ENCODE results near the gene STAM.

Gene STAM

DNA sequence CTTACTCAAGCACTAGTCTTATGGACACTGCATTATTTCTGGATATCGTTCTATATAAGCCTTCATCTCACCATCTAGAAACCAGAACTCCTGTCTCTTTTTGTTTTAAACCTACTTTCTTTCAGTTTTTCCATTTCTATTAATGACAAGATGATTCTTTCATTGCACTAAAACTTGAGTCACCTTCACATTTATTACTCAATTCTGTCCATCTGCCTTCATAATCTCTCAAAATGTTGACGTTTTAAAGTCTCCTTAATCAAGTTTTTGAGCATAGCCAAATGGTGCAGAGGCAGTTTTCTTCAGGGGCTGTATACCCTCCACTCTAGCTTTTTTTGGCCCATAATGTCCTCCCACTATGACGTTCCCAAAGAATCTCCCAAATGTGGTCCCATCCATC lies 17.6 kb downstream of the STAM start:
- H3K79me2 ChIP-seq (ENCODE audit: control insufficient read depth, insufficient read depth, low read length, poor library complexity): peaks cover 7% of the 10 kb centered on the region
- H3K27ac ChIP-seq (ENCODE audit: low read depth, low read length): no peak overlapping the region
- peaks cover 2% of the 10 kb centered on the region for H3K79me1 ChIP-seq (ENCODE audit: low read length)
- no peak overlapping the region for H4K12ac ChIP-seq (ENCODE audit: low read depth, low read length)
- H4K91ac ChIP-seq (ENCODE audit: low read depth, low read length): no peak overlapping the region
- H2BK120ac ChIP-seq (ENCODE audit: insufficient read depth, low read length, poor library complexity): no peak overlapping the region
- no peak overlapping the region for H2BK5ac ChIP-seq (ENCODE audit: low read depth, low read length, poor library complexity)
- peaks cover 0 to 2% of the 10 kb centered on the region in 2 experiments for H3K36me3 ChIP-seq (ENCODE audit: control insufficient read depth in 1 of 2, insufficient read depth in 2 of 2, low read length in 2 of 2)
- H3K9me3 ChIP-seq (ENCODE audit: insufficient read depth, low read depth, low read length): no peaks in the 10 kb centered on the region
- H2AFZ ChIP-seq (ENCODE audit: insufficient read depth, low read length, poor library complexity): no peak overlapping the region
- H3K14ac ChIP-seq (ENCODE audit: low read length): no peak overlapping the region
- H3K4ac ChIP-seq (ENCODE audit: low read depth, low read length): no peak overlapping the region
- no CpG with 5 or more reads among the region's 3 CpGs for WGBS (ENCODE audit: extremely low coverage, insufficient coverage, insufficient read length)
- no peak overlapping the region for H2BK12ac ChIP-seq (ENCODE audit: low read length)
- no peak overlapping the region for H3K9ac ChIP-seq (ENCODE audit: low read length)
- no peak overlapping the region for H2AK5ac ChIP-seq (ENCODE audit: low read length)
- no peak overlapping the region for H4K8ac ChIP-seq (ENCODE audit: low read depth, low read length)
- no peaks in the 10 kb centered on the region for H3K27me3 ChIP-seq (ENCODE audit: insufficient read depth, low read length)
- H3K4me1 ChIP-seq (ENCODE audit: control insufficient read depth in 1 of 2, insufficient read depth in 2 of 2, low read length in 2 of 2): peaks cover 5 to 6% of the 10 kb centered on the region in 2 experiments
- H3K23ac ChIP-seq (ENCODE audit: low read length): no peak overlapping the region
- no peak overlapping the region for H3K4me2 ChIP-seq (ENCODE audit: low read length)
- no peak overlapping the region for H3K4me3 ChIP-seq (ENCODE audit: low read depth, low read length)
- H3K18ac ChIP-seq (ENCODE audit: low read length): no peak overlapping the region
- no peak for DNase-seq

DNA sequence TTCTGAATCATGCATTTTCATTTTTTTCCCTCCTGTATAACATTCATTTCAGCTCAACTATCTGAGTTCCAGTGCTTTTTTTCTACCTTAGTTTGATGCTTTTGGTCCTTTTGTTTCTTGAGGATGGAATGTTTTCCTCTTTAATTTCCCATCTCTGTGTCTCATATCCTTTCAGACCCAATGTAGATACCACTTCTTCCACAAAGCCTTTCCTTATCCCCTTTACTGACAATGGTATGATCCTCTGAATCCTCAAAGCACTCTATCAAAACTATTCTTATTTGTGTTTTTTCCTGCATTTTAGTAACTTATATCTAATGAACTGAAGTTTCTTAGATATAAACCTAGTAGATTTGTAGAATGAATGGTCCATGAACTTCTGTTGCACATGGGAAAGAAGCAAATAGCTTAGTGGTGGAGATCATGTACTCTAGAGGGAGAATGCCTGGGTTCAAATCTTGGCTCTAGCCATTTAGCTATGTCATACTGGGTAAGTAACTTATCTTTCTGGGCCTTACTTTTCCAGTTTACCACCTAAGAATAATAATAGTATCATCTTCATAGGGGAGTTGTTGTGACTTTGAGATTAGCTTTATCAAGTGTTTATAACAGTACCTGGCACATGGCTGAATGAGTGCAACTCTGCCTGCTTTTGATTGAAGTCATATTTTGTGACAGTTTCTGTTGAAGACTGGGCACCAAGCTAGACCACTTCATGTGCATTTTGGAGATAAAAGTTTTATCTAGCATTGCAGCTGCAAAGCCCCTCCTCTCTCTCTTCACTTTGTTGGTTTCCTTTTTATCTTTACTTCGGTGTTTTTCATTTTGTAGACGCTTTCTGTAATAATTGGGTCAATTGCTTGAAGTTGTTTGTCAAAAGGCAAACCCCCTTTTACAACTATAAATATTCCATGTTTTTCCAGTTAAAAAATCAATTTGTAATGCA lies 18.5 kb downstream of the STAM start:
- no peak overlapping the region for H3K9ac ChIP-seq (ENCODE audit: low read length)
- no peak overlapping the region for H3K4me2 ChIP-seq (ENCODE audit: low read length)
- H3K27me3 ChIP-seq (ENCODE audit: insufficient read depth, low read length): no peaks in the 10 kb centered on the region
- no peaks in the 10 kb centered on the region for H3K9me3 ChIP-seq (ENCODE audit: insufficient read depth, low read depth, low read length)
- H2AFZ ChIP-seq (ENCODE audit: insufficient read depth, low read length, poor library complexity): no peak overlapping the region
- no peak overlapping the region for H2BK5ac ChIP-seq (ENCODE audit: low read depth, low read length, poor library complexity)
- H3K18ac ChIP-seq (ENCODE audit: low read length): no peak overlapping the region
- no peak for DNase-seq
- H2BK120ac ChIP-seq (ENCODE audit: insufficient read depth, low read length, poor library complexity): no peak overlapping the region
- H3K4me1 ChIP-seq (ENCODE audit: control insufficient read depth in 1 of 2, insufficient read depth in 2 of 2, low read length in 2 of 2): no peaks in the 10 kb centered on the region
- no peak overlapping the region for H3K14ac ChIP-seq (ENCODE audit: low read length)
- H3K79me1 ChIP-seq (ENCODE audit: low read length): peaks cover 2% of the 10 kb centered on the region
- no peak overlapping the region for H4K12ac ChIP-seq (ENCODE audit: low read depth, low read length)
- no peak overlapping the region for H3K4me3 ChIP-seq (ENCODE audit: low read depth, low read length)
- H2AK5ac ChIP-seq (ENCODE audit: low read length): no peak overlapping the region
- H2BK12ac ChIP-seq (ENCODE audit: low read length): no peak overlapping the region
- no peak overlapping the region for H4K8ac ChIP-seq (ENCODE audit: low read depth, low read length)
- no peak overlapping the region for H3K4ac ChIP-seq (ENCODE audit: low read depth, low read length)
- no peak overlapping the region for H4K91ac ChIP-seq (ENCODE audit: low read depth, low read length)
- no CpG with 5 or more reads among the region's 2 CpGs for WGBS (ENCODE audit: extremely low coverage, insufficient coverage, insufficient read length)
- H3K27ac ChIP-seq (ENCODE audit: low read depth, low read length): no peak overlapping the region
- H3K79me2 ChIP-seq (ENCODE audit: control insufficient read depth, insufficient read depth, low read length, poor library complexity): peaks cover 3% of the 10 kb centered on the region
- H3K23ac ChIP-seq (ENCODE audit: low read length): no peak overlapping the region
- peaks cover 0 to 3% of the 10 kb centered on the region in 2 experiments for H3K36me3 ChIP-seq (ENCODE audit: control insufficient read depth in 1 of 2, insufficient read depth in 2 of 2, low read length in 2 of 2)

DNA sequence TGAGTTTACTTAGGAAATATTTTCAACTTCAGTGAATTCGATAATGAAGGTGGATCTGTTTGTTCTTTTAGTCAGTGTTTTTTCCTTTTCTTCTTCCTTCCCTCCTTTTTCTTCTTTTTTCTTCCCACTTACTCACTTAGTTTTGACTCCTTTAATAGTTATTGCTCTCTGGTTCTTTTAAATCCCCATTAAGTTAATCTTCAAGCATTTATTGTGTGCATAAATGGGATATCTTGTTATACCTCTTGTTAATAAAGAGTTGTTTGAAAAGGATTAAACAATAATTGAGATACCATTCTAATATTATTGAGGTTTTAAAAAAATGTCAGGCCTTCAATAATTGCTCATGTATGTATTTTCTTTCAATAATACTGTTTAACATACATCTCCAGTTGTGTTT lies 19.5 kb downstream of the STAM start:
- H3K4me2 ChIP-seq (ENCODE audit: low read length): no peak overlapping the region
- no peak overlapping the region for H3K18ac ChIP-seq (ENCODE audit: low read length)
- no peak overlapping the region for H2BK120ac ChIP-seq (ENCODE audit: insufficient read depth, low read length, poor library complexity)
- no peak overlapping the region for H2AK5ac ChIP-seq (ENCODE audit: low read length)
- no CpG with 5 or more reads among the region's 1 CpG for WGBS (ENCODE audit: extremely low coverage, insufficient coverage, insufficient read length)
- H2BK12ac ChIP-seq (ENCODE audit: low read length): no peak overlapping the region
- H3K4ac ChIP-seq (ENCODE audit: low read depth, low read length): no peak overlapping the region
- no peak overlapping the region for H2BK5ac ChIP-seq (ENCODE audit: low read depth, low read length, poor library complexity)
- H3K27me3 ChIP-seq (ENCODE audit: insufficient read depth, low read length): no peaks in the 10 kb centered on the region
- H3K23ac ChIP-seq (ENCODE audit: low read length): no peak overlapping the region
- H4K8ac ChIP-seq (ENCODE audit: low read depth, low read length): no peak overlapping the region
- peaks cover 0 to 3% of the 10 kb centered on the region in 2 experiments for H3K36me3 ChIP-seq (ENCODE audit: control insufficient read depth in 1 of 2, insufficient read depth in 2 of 2, low read length in 2 of 2)
- H3K9ac ChIP-seq (ENCODE audit: low read length): no peak overlapping the region
- H3K27ac ChIP-seq (ENCODE audit: low read depth, low read length): no peak overlapping the region
- no peaks in the 10 kb centered on the region for H3K9me3 ChIP-seq (ENCODE audit: insufficient read depth, low read depth, low read length)
- peaks cover 3% of the 10 kb centered on the region for H3K79me2 ChIP-seq (ENCODE audit: control insufficient read depth, insufficient read depth, low read length, poor library complexity)
- H3K4me1 ChIP-seq (ENCODE audit: control insufficient read depth in 1 of 2, insufficient read depth in 2 of 2, low read length in 2 of 2): no peaks in the 10 kb centered on the region
- H2AFZ ChIP-seq (ENCODE audit: insufficient read depth, low read length, poor library complexity): no peak overlapping the region
- H3K79me1 ChIP-seq (ENCODE audit: low read length): peaks cover 2% of the 10 kb centered on the region
- H4K91ac ChIP-seq (ENCODE audit: low read depth, low read length): no peak overlapping the region
- no peak for DNase-seq
- H4K12ac ChIP-seq (ENCODE audit: low read depth, low read length): no peak overlapping the region
- H3K14ac ChIP-seq (ENCODE audit: low read length): no peak overlapping the region
- no peak overlapping the region for H3K4me3 ChIP-seq (ENCODE audit: low read depth, low read length)

DNA sequence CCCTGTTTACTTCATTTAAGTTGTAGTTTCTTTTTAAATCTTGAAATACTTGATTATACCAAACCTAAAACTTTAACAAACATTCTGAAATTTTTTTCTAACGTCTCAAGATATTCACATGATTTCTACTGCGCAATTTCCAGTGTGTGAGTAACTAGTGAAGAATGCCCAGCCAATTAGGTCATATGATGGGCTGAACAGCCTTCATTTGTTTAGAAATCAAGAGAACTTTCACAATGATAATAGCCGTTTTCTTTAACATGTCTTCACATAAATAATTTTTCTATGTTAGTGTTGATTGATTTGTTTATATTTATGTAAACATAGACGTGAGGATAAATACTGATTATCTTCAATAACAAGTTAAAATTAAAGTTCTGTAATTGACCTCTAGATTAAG lies 21.8 kb downstream of the STAM start:
- Histone ChIP-seq H3K4me2 (ENCODE audit: low read length) (no peak overlapping the region), H3K27me3 (ENCODE audit: insufficient read depth, low read length) (no peaks in the 10 kb centered on the region), H3K4ac (ENCODE audit: low read depth, low read length) (no peak overlapping the region), H3K79me2 (ENCODE audit: control insufficient read depth, insufficient read depth, low read length, poor library complexity) (no peaks in the 10 kb centered on the region), H2BK5ac (ENCODE audit: low read depth, low read length, poor library complexity) (no peak overlapping the region), H2AK5ac (ENCODE audit: low read length) (no peak overlapping the region), H3K27ac (ENCODE audit: low read depth, low read length) (no peak overlapping the region), H3K4me3 (ENCODE audit: low read depth, low read length) (no peak overlapping the region), H3K23ac (ENCODE audit: low read length) (no peak overlapping the region), H3K9ac (ENCODE audit: low read length) (no peak overlapping the region), H4K8ac (ENCODE audit: low read depth, low read length) (no peak overlapping the region), H3K79me1 (ENCODE audit: low read length) (peaks cover 2% of the 10 kb centered on the region), H2BK120ac (ENCODE audit: insufficient read depth, low read length, poor library complexity) (no peak overlapping the region), H2AFZ (ENCODE audit: insufficient read depth, low read length, poor library complexity) (no peak overlapping the region), H3K14ac (ENCODE audit: low read length) (no peak overlapping the region), H3K18ac (ENCODE audit: low read length) (no peak overlapping the region), H2BK12ac (ENCODE audit: low read length) (no peak overlapping the region), H4K12ac (ENCODE audit: low read depth, low read length) (no peak overlapping the region), H3K36me3 (ENCODE audit: control insufficient read depth in 1 of 2, insufficient read depth in 2 of 2, low read length in 2 of 2) (peaks cover 0 to 1% of the 10 kb centered on the region in 2 experiments), H3K9me3 (ENCODE audit: insufficient read depth, low read depth, low read length) (no peaks in the 10 kb centered on the region), H3K4me1 (ENCODE audit: control insufficient read depth in 1 of 2, insufficient read depth in 2 of 2, low read length in 2 of 2) (no peaks in the 10 kb centered on the region), H4K91ac (ENCODE audit: low read depth, low read length) (no peak overlapping the region)
- peak; percentile 71 to 94 for DNase-seq
- no CpG with 5 or more reads among the region's 4 CpGs for WGBS (ENCODE audit: extremely low coverage, insufficient coverage, insufficient read length)

All from trophoblast cell (in vitro differentiated cells and primary cell).